GM19023 (cell line): ENCODE data around the gene STKLD1.

ENCODE experiments used
- ATAC-seq: cut with Tn5 transposase; IDR thresholded peaks from one replicate; pipeline ENCODE4 v1.9.1; 2021; ENCODE audit warnings: mild to moderate bottlenecking, moderate library complexity; ENCODE audit not compliant: unreplicated experiment

STKLD1 gene

DNA sequence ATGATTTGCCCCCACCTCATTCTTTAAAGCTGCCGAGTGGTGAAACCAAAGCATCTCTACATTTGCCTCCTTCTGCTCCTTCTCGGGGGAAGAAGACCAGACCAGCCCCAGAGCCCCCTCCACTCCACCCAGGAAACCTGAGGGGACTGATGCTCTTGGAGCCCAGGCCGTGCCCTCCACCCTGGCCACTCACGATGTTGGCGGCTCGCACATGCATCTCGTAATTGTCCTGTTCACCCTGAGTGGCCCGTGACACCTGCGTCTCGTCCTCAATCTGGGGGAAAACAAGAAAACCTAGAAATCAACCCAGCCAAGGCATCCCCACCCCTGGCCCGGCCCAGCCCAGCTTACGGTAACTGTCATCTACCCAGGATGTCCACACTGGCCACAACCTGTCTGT, 31.2 kb upstream of the STKLD1 start:
- ATAC-seq: no peak

DNA sequence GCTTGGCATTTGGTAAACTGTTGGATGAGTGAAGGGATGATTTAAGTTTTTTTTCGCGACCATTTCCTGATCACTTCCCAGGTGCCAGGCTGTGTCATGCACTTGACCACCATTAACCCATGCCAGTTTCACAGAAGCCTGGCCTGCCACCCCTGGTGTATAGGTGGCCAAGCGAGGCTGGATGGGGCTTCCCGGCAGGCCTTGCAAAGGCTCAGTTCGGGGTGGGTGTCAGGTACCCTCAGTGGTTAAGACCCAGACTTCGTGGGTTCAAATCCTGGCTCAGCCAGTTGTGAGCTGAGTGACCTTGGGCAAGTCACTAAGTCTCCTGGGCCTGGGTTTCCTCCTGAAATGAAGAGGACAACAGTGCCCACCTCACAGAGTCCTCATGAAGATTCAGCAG, 30.6 kb upstream of the STKLD1 start:
- ATAC-seq: no peak

DNA sequence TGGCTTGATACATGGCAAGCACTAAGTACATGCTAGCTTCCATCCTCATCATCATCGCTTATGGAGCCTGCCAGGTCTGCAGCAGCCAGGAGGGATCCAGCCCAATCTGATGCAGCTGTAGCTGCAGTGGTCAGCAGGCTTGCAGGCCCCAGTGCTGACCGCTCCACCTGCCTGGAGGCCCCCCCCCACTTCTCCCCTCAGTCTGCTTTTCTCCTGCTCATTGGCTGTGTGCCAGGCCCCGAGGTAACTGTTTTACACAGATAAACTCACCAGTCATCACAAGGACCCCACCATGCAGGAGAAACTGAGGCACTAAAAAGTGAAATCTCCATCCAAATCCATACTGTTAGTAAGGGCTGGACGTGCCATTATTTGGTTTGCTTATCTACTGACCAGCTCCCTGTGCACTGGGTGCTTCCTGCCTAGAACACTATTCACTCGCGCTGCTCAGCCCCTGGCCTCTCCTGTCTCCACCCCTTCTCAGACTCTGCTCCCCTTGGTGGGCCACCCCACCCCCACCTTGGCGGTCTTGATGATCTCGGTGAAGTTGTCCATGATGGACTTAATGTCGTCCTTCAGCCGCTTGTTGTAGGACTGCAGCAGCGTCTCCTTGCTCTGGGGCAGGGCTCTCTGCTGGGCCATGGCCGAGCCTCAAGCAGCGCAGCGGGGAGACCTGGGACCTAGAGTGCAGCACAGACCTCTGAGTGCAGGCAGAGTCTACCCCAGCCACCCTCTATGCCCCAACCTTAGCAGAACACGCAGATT, 30.0 kb upstream of the STKLD1 start:
- ATAC-seq: no peak

DNA sequence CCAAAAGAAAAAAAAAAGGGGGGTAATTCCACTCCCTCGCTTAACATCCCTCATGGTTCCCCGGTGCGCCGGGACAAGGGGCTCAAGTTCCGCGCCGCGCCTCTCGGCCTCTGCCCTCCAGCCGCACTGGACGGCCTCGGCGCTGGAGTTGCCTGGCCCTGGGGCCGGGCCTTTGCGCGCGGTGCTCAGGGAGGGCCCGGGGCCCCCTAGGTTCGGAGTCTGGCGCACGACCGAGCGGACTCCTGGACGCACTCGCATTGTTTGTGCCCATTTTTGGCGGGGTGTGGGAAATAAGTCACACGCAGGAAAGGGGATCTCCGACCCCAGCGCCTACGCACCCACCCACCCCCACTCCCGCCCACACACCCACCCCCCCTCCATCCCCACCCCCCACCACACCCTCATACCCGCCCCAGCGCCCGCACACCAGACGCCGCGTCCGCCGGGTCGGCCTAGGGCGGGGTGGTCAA, 28.6 kb upstream of the STKLD1 start:
- peak; percentile 42 for ATAC-seq

DNA sequence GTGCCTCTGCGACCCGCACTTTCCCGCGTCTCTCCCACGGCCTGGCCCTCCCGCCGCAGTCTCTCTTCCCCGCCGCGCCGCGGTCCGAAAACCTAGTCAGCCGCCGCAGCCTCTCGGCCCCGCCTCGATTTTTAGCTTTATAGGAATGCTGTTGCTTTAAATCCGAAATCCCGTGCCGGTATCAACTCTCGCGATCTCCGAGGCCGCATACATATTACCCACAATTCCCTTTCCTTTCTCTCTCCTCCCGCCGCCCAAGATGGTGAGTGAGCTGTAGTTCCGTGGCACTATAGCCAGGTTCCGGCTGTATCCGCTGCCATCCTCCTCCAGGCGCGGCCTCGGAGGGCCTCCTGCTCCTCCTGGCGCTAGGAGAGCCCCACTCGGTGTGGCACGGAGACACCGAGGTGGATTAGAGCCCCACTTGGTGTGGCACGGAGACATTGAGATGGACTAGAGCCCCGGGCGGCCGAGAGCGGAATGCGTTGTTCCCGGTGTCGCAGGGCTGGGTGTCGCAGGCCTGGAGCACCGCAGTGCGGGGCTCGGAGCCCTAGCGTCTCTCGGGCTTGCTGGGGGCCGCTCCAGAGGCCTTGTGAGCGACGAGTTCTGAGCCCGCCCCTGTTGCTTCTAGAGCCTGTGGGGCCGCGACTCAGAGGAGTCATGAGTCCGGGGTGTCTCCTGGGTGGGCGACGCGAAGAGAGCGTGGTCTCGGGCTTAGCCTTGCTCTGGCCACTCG, 28.0 kb upstream of the STKLD1 start, which contains the start of the genes MED22 and RPL7A:
Gene MED22 (minus strand): TSS at position 147 of the 733 bp plus-strand sequence. CDS start 1,469 bp downstream, outside the sequence.
Gene RPL7A (plus strand): TSS at position 234 of the 733 bp plus-strand sequence. CDS start 26 bp downstream, at position 260.
- ATAC-seq: peak; percentile 72

DNA sequence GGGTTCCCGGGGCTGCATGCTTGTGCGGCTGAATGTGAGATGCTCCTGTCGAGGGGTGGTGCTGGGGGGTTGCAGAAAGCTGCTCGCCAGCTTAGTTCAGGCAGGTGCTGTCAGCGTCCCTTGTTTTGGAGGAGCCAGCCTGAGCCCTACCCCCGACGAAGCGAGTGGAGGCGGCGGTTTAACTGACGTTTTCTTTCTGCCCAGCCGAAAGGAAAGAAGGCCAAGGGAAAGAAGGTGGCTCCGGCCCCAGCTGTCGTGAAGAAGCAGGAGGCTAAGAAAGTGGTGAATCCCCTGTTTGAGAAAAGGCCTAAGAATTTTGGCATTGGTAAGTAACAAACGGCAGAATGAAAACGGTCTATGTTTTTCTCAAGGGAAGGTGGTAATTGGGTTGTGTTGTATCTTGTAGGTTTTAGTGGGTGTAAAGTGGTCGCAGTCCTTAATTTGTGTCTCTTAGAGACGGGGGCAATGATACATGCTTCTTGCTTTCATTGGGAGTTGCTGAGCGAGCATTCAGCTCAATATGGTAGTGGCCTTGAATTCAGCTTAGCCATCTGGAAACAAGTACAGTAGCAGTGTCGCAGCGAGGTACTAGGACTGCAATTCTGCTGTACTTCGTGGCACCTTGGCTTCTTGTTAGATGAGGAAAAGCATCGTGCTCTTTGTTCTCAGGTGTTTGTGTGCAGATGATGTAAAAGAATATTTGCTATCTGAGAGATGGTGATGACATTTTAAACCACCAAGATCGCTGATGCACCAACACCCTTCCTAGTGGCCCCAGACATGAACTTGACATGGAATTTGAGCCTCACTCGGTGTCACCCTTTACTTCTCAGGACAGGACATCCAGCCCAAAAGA, 27.2 kb upstream of the STKLD1 start:
- no peak for ATAC-seq

DNA sequence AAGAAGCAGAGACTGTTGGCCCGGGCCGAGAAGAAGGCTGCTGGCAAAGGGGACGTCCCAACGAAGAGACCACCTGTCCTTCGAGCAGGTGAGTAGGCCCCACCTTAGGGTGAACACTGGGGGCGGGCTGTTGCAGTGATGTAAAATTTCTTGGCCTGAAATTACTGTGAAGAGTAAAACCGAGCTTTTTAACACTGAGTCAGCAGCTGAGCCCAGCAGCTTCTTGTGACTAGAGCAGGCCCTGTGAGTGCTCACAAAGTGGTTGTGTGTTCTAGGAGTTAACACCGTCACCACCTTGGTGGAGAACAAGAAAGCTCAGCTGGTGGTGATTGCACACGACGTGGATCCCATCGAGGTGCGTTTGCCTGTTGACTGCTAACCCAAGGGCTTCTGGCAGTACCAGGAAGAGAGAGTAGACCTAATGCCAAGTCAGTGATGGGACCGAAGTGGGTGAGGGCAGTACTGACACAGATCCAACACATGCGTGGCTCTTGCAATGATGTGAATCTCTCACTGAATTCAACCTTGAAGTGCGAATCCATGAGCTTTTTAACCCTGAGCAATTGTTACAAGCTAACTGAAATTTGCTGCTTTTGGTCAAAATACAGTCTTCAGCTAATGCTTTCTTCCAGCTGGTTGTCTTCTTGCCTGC, 26.1 kb upstream of the STKLD1 start:
- no peak for ATAC-seq

DNA sequence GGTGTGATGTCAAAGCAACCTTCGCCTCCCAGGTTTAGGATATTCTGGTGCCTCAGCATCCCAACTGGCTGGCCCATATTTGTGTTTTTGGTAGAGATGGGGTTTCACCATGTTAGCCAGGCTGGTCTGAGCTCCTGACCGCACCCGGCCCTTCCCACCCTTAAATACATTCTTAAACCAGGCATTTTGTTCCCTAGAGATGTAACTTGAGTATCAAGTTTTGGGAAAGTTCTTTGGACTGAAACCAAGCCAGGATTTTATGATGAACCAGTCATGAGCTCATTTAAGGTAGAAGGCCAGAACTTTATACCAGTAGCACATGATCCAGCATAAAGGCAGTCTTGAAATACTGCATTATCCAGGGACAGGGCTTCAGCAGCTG, 24.6 kb upstream of the STKLD1 start:
- no peak for ATAC-seq

DNA sequence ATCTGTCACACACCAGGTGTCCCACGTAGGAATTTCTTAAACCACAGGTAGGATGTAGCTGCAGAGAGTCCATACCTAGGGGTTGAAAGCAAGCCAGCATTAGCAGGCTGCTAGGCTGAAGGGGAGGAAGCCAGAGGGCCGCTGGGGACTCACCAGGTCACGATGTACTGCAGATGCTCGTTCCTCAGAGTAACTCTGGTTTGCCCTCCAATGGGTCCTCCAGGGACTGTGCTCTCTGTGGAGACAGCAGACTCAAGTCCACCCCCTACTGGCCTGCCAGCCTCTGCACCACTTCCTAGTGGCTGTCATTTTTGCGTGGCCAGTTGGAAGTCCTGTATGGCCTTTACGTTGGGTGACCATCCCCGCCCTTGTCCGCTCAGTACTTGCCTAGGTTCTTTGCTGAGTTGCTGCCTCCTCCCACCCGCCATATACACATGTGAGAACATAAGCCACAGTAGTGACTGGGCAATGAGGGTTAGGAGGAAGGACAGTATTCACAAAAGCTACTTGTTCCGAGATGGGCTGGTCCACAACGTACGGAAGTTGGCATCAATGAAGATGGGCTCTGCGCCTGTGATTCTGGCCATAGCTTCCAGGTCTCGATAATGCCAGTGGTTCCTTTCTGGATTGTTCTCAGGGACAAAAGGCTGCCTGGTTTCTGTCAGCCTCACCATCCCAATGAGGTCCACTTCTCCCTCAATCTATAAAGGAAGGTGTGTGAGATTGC, 24.1 kb upstream of the STKLD1 start:
- ATAC-seq: no peak

DNA sequence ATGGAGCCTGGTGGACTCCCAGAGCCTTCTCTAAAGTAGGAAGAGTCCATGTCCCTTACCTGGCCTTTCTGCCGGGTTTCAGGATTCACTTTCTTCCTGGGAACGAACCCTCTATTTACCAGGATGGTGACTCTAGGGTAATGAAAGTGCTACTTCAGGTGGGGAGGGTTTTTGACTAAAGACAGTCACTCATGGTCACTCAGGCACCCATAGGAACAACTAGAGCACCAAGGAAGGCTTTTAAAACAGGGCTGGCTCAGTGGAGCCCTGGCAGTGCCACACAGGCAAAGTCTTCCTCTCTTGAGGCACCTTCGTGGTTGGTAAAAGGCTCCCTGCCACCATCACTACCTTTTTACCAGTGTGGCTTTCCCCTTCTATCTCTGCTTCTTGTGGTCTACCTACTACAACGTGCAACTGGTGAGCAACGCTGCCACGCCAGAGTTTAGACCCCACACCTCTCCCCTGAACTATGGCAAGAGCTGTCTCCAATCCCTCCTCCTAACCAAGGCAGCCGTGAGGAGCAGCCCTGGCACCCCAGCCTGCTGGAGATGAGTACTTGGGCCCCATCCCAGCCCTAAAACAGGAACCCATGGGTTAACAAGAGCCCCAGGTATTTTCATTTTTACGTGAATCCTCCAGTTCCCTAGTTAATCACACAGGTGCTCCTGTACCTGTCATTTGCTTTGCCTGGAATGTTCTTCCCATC, 23.4 kb upstream of the STKLD1 start:
- no peak for ATAC-seq

DNA sequence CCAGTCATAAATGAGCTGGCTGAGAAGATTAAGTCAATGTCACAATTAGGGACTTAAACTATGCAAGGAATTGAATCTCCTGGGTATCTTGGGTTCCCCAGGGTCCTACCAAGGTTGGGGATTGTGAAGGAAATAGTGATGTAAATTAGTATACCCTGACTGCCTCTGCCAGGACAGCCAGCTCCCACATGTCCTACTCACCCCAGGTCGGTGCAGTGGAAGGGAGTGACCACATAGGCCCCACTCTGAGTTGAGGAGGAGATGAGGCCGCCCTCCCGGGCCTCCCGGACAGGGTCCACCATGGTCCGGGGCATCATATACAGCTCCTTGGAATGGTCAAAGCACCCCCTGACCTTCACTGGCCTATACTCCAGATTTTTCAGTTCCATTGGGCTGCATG, 22.6 kb upstream of the STKLD1 start:
- no peak for ATAC-seq

DNA sequence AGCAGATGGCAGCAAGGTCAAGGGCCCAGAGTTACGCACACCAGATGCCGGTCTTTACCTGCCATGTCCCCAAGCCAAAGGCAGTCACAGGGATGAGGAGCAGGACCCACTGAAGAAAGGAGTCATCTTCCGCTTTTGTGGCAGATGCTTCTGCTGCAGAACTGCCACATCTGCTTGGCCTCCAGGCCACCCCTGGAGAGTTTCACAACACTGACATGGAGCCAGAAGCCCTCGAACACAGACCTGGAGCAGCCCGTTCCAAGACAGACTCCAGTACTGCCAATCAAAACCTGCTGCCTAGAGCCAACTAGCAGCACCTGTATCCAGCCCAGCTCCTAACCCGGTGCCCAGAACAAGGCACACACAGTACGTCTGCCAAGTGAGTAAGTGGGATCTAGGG, 21.4 kb upstream of the STKLD1 start:
- no peak for ATAC-seq

DNA sequence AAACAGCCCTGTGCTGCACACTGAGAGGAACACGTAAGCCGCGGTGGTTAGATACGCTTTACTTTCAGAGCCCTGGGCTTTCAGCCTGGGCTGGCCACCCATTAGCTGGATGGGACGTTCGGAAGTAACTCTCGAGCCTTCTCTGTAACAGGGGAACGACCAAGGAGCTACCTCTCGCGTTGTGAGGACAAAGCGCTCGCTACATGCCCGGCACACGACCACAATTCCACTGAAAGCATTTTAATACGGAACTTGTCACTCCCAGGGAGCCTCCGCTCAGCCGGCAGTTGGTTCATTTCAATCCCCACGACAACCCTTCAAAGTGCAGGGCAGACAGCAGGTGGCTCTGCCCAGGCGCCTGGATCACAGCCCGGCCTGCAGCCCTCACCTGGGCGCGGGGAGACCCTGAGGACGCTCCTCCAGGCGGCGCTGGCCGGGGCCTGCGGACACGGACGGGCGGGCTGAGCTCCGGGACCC, 20.2 kb upstream of the STKLD1 start:
- ATAC-seq: peak; percentile 13

DNA sequence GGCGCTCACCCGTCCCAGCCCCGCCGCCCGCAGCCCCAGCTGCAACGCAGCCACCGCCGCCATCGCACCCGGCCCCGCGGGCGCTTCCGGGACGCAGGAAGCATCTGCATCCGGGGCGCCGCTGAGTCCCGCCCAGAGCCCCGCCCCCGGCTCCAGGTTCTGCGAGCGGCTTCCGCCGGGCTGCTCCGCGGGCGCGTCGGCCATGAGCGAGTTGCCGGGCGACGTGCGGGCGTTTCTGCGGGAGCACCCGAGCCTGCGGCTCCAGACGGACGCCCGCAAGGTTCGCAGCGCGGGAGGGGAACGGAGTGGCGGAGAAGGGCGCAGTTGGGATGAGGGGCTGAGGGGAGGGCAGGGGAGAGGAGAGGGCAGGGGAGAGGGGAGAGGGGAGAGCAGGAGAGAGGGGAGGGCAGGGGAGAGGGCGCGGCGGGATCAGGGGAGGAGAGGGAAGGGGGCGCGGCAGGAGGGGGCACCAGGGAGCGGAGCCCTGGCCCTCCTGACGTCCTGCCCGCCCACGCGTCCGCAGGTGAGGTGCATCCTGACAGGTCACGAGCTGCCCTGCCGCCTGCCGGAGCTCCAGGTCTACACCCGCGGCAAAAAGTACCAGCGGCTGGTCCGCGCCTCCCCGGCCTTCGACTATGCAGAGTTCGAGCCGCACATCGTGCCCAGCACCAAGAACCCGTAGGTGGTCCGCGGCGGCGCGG, 19.6 kb upstream of the STKLD1 start, which contains the start of the genes SURF1 and SURF2:
Gene SURF1 (minus strand): TSS at position 97 of the 701 bp plus-strand sequence. CDS start 34 bp downstream, at position 63.
Gene SURF2 (plus strand): TSS at position 160 of the 701 bp plus-strand sequence. CDS start 43 bp downstream, at position 203.
- peak; percentile 62 for ATAC-seq

DNA sequence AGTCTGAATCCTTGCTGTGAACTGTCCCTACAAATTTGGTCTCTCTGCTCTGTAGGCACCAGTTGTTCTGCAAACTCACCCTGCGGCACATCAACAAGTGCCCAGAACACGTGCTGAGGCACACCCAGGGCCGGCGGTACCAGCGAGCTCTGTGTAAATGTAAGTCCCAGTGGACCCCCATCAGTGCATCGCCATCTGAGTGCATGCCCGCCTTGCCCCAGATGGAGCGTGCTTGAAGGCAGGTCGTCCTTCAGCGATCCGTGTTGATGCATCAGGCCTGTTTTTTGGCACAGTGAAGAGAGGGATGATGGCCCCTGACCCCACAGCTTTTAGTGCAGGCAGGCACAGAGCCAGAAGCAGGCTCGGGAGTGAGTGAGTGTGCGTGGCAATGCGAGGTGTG, 18.5 kb upstream of the STKLD1 start:
- ATAC-seq: no peak

DNA sequence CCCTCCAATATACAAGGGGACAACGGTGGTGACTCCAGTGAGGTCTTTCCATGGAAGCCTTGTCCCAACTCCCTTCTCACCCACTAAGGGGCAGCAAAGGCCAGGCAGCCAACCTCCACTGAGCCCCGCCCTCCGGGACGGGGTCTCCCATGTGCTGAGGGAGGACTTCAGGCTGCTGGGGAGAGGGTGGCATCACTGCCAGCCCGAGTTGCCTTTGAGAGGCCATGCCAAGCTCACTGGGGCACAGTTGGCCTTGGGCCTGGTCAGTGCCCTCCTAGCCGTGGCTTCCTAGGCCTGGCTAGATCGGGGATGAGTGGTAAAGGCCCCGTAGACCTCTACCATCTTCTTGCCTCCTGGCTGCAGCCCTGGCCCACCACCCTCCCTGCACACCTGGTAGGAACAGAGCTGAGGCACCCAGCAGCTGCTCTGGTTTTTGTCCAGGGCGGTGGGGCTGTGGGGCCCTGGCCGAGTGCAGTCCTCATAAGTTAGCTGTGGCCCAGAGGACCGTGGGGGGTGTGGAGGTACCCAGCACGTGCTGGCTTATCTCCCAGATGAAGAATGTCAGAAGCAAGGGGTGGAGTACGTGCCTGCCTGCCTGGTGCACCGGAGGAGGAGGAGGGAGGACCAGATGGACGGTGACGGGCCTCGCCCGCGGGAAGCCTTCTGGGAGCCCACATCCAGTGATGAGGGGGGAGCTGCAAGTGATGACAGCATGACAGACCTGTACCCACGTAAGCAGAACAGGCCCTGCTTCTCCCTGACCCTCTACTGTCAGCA, 16.6 kb upstream of the STKLD1 start:
- no peak for ATAC-seq
